T-helper 2 cell (primary cell): ENCODE results near the gene IRAK3.
A peak's percentile ranks its signal among the peaks of the same experiment; 100 is the strongest.

Source experiments
- DNase-seq, 5 experiments: peaks; one replicate each; pipeline versions ENCODE4 v3.0.0 to v3.0.0-alpha.2; 2012 to 2022

Gene IRAK3

GRCh38 chr12:66269142-66269541, 80.1 kb downstream of the IRAK3 start:
- DNase-seq, result no peak

- peak in 2 of 5 experiments; percentile 21 to 79 for DNase-seq
These were observed 80.9 kb downstream of the IRAK3 start for GRCh38 chr12:66269757-66270383.

- no peak for DNase-seq
These were observed 81.6 kb downstream of the IRAK3 start for GRCh38 chr12:66270613-66271012.

GRCh38 chr12:66272650-66273049, 83.6 kb downstream of the IRAK3 start:
- no peak for DNase-seq

- DNase-seq, result no peak
These were observed 84.1 kb downstream of the IRAK3 start for GRCh38 chr12:66273147-66273546.

- peak in 1 of 5 experiments; percentile 80 for DNase-seq
These were observed 86.0 kb downstream of the IRAK3 start for GRCh38 chr12:66275040-66275439.

GRCh38 chr12:66279123-66279712, 90.2 kb downstream of the IRAK3 start:
- DNase-seq, result peak in 3 of 5 experiments; percentile 22 to 63 (median 26)

- DNase-seq, result no peak
These were observed 91.5 kb downstream of the IRAK3 start for GRCh38 chr12:66280561-66280960.

GRCh38 chr12:66282244-66282643, 93.2 kb downstream of the IRAK3 start:
- no peak for DNase-seq

GRCh38 chr12:66287275-66287674, 98.3 kb downstream of the IRAK3 start:
- DNase-seq, result no peak

GRCh38 chr12:66288121-66288520, 99.1 kb downstream of the IRAK3 start:
- DNase-seq, result peak in 3 of 5 experiments; percentile 51 to 98 (median 84)

- no peak for DNase-seq
These were observed 100.5 kb downstream of the IRAK3 start for GRCh38 chr12:66289485-66289884.

- peak in 2 of 5 experiments; percentile 43 to 98 for DNase-seq
These were observed 101.7 kb downstream of the IRAK3 start for GRCh38 chr12:66290716-66291200.

GRCh38 chr12:66296176-66296683, 107.2 kb downstream of the IRAK3 start:
- DNase-seq, result no peak

- peak in 1 of 5 experiments; percentile 48 for DNase-seq
These were observed 108.1 kb downstream of the IRAK3 start for GRCh38 chr12:66297080-66297479.

- DNase-seq, result no peak
These were observed 108.9 kb downstream of the IRAK3 start for GRCh38 chr12:66297923-66298322.

GRCh38 chr12:66301944-66302826, 113.2 kb downstream of the IRAK3 start, which contains the start of gene HELB:
HELB (plus strand) TSS chr12:66302493; CDS start chr12:66302604, 111 bp downstream.
- peak; percentile 86 to 97 (median 96) for DNase-seq

GRCh38 chr12:66302827-66303169, 113.8 kb downstream of the IRAK3 start:
- DNase-seq, result no peak

GRCh38 chr12:66303316-66303804, 114.3 kb downstream of the IRAK3 start:
- peak in 2 of 5 experiments; percentile 57 to 89 for DNase-seq
